Prostate gland (tissue), 2 donors: ENCODE data around the gene MAPKBP1. TPM values are rescaled to one million over a fixed set of nuclear protein-coding genes. Genes with fewer than 3 reads are reported as not detected.

ENCODE experiments used
- DNase-seq: peaks from one replicate; pipeline ENCODE4 v3.0.0-alpha.2; 2019; ENCODE audit warnings: low spot score
- H3K27ac ChIP-seq, 2 donors: fragments of 200-600 bp; sonication (generic); 2 replicates each; pipeline ENCODE4 v1.5.1; 2017 to 2019
- H3K27me3 ChIP-seq: fragments of 200-600 bp; sonication (generic); replicated peaks from 2 replicates; pipeline ENCODE4 v1.5.1; 2019; ENCODE audit not compliant: insufficient read depth
- H3K36me3 ChIP-seq, 2 donors: fragments of 200-600 bp; sonication (generic); 1 replicate in 1 of 2; 2 replicates in 1 of 2; pipeline versions ENCODE4 v1.5.1 to v1.8.1; 2017 to 2019
- H3K4me1 ChIP-seq: fragments of 200-600 bp; sonication (generic); replicated peaks from 2 replicates; pipeline ENCODE4 v1.5.1; 2019
- H3K4me3 ChIP-seq, 2 donors: fragments of 200-600 bp; sonication (generic); 2 replicates each; pipeline ENCODE4 v1.5.1; 2017 to 2019
- H3K9me3 ChIP-seq: fragments of 200-600 bp; sonication (generic); 2 replicates; pipeline ENCODE4 v1.5.1; 2017
- CTCF ChIP-seq, 4 experiments: fragments of 200-600 bp in 2 of 4; fragments of 450-650 bp in 2 of 4; sonication (generic) in 2 of 4; IDR thresholded peaks; 1 replicate in 3 of 4; 2 replicates in 1 of 4; pipeline ENCODE4 v1.5.1; 2016 to 2019; ENCODE audit warnings: antibody characterized with exemption in 4 of 4, mild to moderate bottlenecking in 2 of 4, moderate library complexity in 2 of 4
- POLR2A ChIP-seq: fragments of 450-650 bp; IDR thresholded peaks from one replicate; pipeline ENCODE4 v1.6.1; 2016; ENCODE audit warnings: antibody characterized with exemption, mild to moderate bottlenecking
- POLR2AphosphoS5 ChIP-seq: sonication (generic); formaldehyde crosslinking; IDR thresholded peaks from one replicate; pipeline ENCODE4 v1.6.1; 2017; ENCODE audit warnings: antibody characterized with exemption
- WGBS: methylation state at CpG from one replicate; pipeline ENCODE4 v1.1.5; 2018; 5-methylcytosine and 5-hydroxymethylcytosine counted together
- intact Hi-C: fragments of 100-400 bp; cut with DNase I; formaldehyde crosslinking; loops from one replicate; pipeline ENCODE4 v1.14.2; 2022
- total RNA-seq, 2 donors: library from RNA; depleted of rRNA; stranded (reverse); fragments of >200 nt; gene quantifications; one replicate each; pipeline ENCODE4 v1.1.0, GENCODE V29; 2016

The MAPKBP1 gene
- total RNA-seq, 2 donors from 2014 or later = 17.4 to 62.8 TPM

- TF ChIP-seq POLR2AphosphoS5 = no peak
- TF ChIP-seq POLR2A = no peak
- TF ChIP-seq CTCF (IDR thresholded peaks at IDR 0.05) = no peak
- H3K36me3 ChIP-seq = no peaks in the 10 kb centered on the region
- intact Hi-C loops = no loop called here
- peak overlapping the region; percentile 35 to 43 for H3K27ac ChIP-seq
- H3K27me3 ChIP-seq = no peaks in the 10 kb centered on the region
- peaks cover 10% of the 10 kb centered on the region for H3K4me1 ChIP-seq
- no peaks in the 10 kb centered on the region for H3K9me3 ChIP-seq
- 82% methylated on average over 10 of the region's 10 CpGs for WGBS
- no peak for DNase-seq
- no peak overlapping the region for H3K4me3 ChIP-seq
Measured at GRCh38 chr15:41832208-41832607, 57.9 kb downstream of the MAPKBP1 start.

GRCh38 chr15:41832875-41833274 lies 58.6 kb downstream of the MAPKBP1 start:
- H3K4me1 ChIP-seq = peaks cover 9% of the 10 kb centered on the region
- intact Hi-C loops = no loop called here
- peak overlapping the region; percentile 35 to 43 for H3K27ac ChIP-seq
- no peaks in the 10 kb centered on the region for H3K36me3 ChIP-seq
- DNase-seq = peak; percentile 86
- no peaks in the 10 kb centered on the region for H3K27me3 ChIP-seq
- TF ChIP-seq POLR2A (no peak), POLR2AphosphoS5 (peak; percentile 88)
- WGBS = 38% methylated on average over 3 of the region's 3 CpGs
- no peaks in the 10 kb centered on the region for H3K9me3 ChIP-seq
- H3K4me3 ChIP-seq = no peak overlapping the region

GRCh38 chr15:41834096-41834495 lies 59.8 kb downstream of the MAPKBP1 start:
- Histone ChIP-seq H3K4me3 (no peak overlapping the region), H3K27ac (no peak overlapping the region), H3K9me3 (no peaks in the 10 kb centered on the region), H3K27me3 (no peaks in the 10 kb centered on the region), H3K4me1 (peaks cover 18% of the 10 kb centered on the region), H3K36me3 (no peaks in the 10 kb centered on the region)
- 80% methylated on average over 3 of the region's 3 CpGs for WGBS
- intact Hi-C loops = no loop called here
- DNase-seq = no peak
- TF ChIP-seq CTCF (IDR thresholded peaks at IDR 0.05) (no peak), POLR2A (no peak), POLR2AphosphoS5 (no peak)

- no peak for DNase-seq
- no peaks in the 10 kb centered on the region for H3K27me3 ChIP-seq
- intact Hi-C loops = no loop called here
- no peak overlapping the region for H3K4me3 ChIP-seq
- H3K27ac ChIP-seq = no peak overlapping the region
- WGBS = 77% methylated on average over 6 of the region's 6 CpGs
- no peaks in the 10 kb centered on the region for H3K9me3 ChIP-seq
- H3K4me1 ChIP-seq = peaks cover 22% of the 10 kb centered on the region
- no peak for TF ChIP-seq POLR2AphosphoS5
- TF ChIP-seq CTCF (IDR thresholded peaks at IDR 0.05) = no peak
- peaks cover 0 to 4% of the 10 kb centered on the region in 2 donors for H3K36me3 ChIP-seq
Measured at GRCh38 chr15:41836073-41836472, 61.8 kb downstream of the MAPKBP1 start.

GRCh38 chr15:41836713-41837454 lies 62.6 kb downstream of the MAPKBP1 start:
- Histone ChIP-seq H3K36me3 (peaks cover 0 to 4% of the 10 kb centered on the region in 2 donors), H3K27ac (no peak overlapping the region), H3K27me3 (no peaks in the 10 kb centered on the region), H3K4me1 (peaks cover 22% of the 10 kb centered on the region), H3K9me3 (no peaks in the 10 kb centered on the region), H3K4me3 (no peak overlapping the region)
- no peak for DNase-seq
- WGBS = 95% methylated on average over 23 of the region's 23 CpGs
- TF ChIP-seq POLR2A = no peak
- TF ChIP-seq CTCF (IDR thresholded peaks at IDR 0.05) = no peak
- no peak for TF ChIP-seq POLR2AphosphoS5
- intact Hi-C loops = no loop called here
